Activated CD8-positive, alpha-beta T cell treated with anti-CD3 and anti-CD28 coated beads, Interleukin-2, amount 10 ng/mL, durations not matched to agents 7 days and 5 days (primary cell): Measurements from ENCODE around the gene SLC12A2. TPM values are rescaled to one million over a fixed set of nuclear protein-coding genes. Genes with fewer than 3 reads are reported as not detected.

ENCODE experiments used
- ATAC-seq: fragments of 150-1000 bp; cut with Tn5 transposase; one replicate; pipeline ENCODE4 v1.10.0; 2021; ENCODE audit warnings: moderate library complexity
- CTCF ChIA-PET: fragments of 350-600 bp; sonication (Branson Sonifier 250); formaldehyde crosslinking; loops from one replicate; lab custom pipeline; 2021; ENCODE audit warnings: antibody characterized with exemption; lab: Charles Lee
- POLR2A ChIA-PET: fragments of 350-600 bp; sonication (Branson Sonifier 250); formaldehyde crosslinking; loops from one replicate; lab custom pipeline; 2021; ENCODE audit warnings: antibody characterized with exemption; lab: Charles Lee
- DNase-seq: peaks from one replicate; pipeline ENCODE4 v3.0.0-alpha.2; 2020
- H3K27ac Mint-ChIP-seq: one replicate; pipeline ENCODE4 v1.8.0; 2021; ENCODE audit warnings: mild to moderate bottlenecking, mixed read lengths
- H3K27me3 Mint-ChIP-seq: one replicate; pipeline ENCODE4 v1.8.0; 2021; ENCODE audit warnings: low read depth, mixed read lengths
- H3K36me3 Mint-ChIP-seq: one replicate; pipeline ENCODE4 v1.8.0; 2021; ENCODE audit warnings: low read depth, mixed read lengths
- H3K4me1 Mint-ChIP-seq: one replicate; pipeline ENCODE4 v1.8.0; 2021; ENCODE audit warnings: low read depth, mixed read lengths
- H3K4me3 Mint-ChIP-seq: one replicate; pipeline ENCODE4 v1.8.0; 2021; ENCODE audit warnings: mild to moderate bottlenecking, mixed read lengths
- H3K9me3 Mint-ChIP-seq: one replicate; pipeline ENCODE4 v1.8.0; 2022; ENCODE audit warnings: mixed read lengths; ENCODE audit not compliant: insufficient read depth
- total RNA-seq, 2 experiments: library from RNA; stranded (reverse); gene quantifications; one replicate each; pipeline ENCODE4 v1.2.3, GENCODE V29; 2021

SLC12A2 gene
- total RNA-seq, 2 experiments from 2014 or later = 13.4 to 17.0 TPM

DNA sequence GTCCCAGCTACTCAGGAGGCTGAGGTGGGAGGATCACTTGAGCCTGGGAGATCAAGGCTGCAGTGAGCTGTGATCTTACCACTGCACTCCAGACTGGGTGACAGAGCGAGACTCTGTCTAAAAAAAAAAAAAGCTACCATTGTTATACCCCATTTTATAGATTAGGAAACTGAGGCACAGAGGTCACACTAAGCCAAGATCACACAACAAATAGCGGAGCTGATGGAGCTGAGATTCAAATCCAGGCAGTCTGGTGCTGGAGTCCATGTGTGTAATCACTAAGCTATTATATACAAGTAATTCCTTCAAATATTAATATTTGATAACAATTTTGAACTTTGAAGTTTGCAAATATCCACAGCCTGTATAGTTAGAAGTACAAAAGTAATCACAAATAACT lies 6.0 kb upstream of the SLC12A2 start:
- peaks cover 37% of the 10 kb centered on the region for H3K4me1 Mint-ChIP-seq
- H3K36me3 Mint-ChIP-seq = no peaks in the 10 kb centered on the region
- DNase-seq = no peak
- ATAC-seq = no peak
- H3K4me3 Mint-ChIP-seq = no peak overlapping the region
- ChIA-PET CTCF (no interaction called here), POLR2A (no interaction called here)
- H3K9me3 Mint-ChIP-seq = no peaks in the 10 kb centered on the region
- no peak overlapping the region for H3K27ac Mint-ChIP-seq
- no peaks in the 10 kb centered on the region for H3K27me3 Mint-ChIP-seq

DNA sequence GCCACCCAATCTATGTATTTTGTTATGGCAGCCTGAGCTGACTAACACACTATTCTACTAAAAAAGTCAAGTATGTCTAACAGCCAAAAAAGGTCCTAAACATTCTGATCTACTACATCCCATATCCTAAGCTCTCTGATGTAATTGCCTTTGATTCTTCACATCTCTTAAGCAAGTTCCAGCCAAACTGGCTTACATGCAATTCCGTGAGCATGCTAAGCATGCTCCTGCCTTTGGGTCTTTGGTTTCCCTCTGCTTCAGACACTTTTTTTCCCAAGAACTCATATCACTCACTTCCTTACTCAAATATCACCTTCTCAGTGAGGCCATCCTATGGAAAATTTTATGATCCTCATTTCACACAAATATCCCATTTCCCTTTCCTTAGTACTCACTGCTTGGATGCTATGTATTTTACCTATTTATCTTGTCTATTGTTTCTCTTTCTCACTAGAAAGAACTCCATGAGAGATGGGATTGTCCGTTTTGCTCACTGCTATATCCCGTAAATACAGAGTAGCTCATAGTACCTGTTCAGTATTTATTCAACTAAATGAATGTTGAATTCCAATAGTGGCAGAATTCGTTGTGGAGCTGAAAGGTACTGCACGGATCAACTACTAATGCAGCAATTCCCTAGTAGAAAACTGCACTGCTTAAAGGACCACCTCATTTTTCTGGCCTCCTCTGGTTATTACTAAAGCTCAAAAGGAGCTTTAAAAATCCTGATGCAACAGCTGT lies 2.3 kb upstream of the SLC12A2 start:
- Mint-ChIP-seq H3K9me3 (no peaks in the 10 kb centered on the region), H3K27ac (no peak overlapping the region), H3K36me3 (no peaks in the 10 kb centered on the region), H3K4me1 (peaks cover 44% of the 10 kb centered on the region), H3K4me3 (peak overlapping the region; percentile 78), H3K27me3 (no peaks in the 10 kb centered on the region)
- no peak for DNase-seq
- ChIA-PET POLR2A (interaction anchor here (0.7 kb wide), 1 partner anchor 120 kb away, joined by 3 read pairs; no protein-coding TSS in a partner anchor), CTCF (interaction anchor here (0.5 to 2.4 kb wide), 2 partner anchors 13 to 487 kb away, joined by 3 to 5 read pairs; no protein-coding TSS in a partner anchor)
- no peak for ATAC-seq

- H3K4me1 Mint-ChIP-seq = peaks cover 52% of the 10 kb centered on the region
- DNase-seq (no peak), ATAC-seq (peak; percentile 48)
- H3K27me3 Mint-ChIP-seq = no peaks in the 10 kb centered on the region
- no peaks in the 10 kb centered on the region for H3K9me3 Mint-ChIP-seq
- ChIA-PET CTCF (interaction anchor here (0.6 to 2.4 kb wide), 4 partner anchors 14 to 297 kb away, joined by 3 to 5 read pairs (median 4); no protein-coding TSS in a partner anchor), POLR2A (no interaction called here)
- H3K27ac Mint-ChIP-seq = peak overlapping the region; percentile 87
- peak overlapping the region; percentile 78 for H3K4me3 Mint-ChIP-seq
- peaks cover 8% of the 10 kb centered on the region for H3K36me3 Mint-ChIP-seq
These were observed 974 bp upstream of the SLC12A2 start for GRCh38 chr5:128082551-128083032.

GRCh38 chr5:128083811-128084227 lies 253 bp downstream of the SLC12A2 start:
- H3K4me1 Mint-ChIP-seq = peaks cover 50% of the 10 kb centered on the region
- peaks cover 18% of the 10 kb centered on the region for H3K36me3 Mint-ChIP-seq
- H3K9me3 Mint-ChIP-seq = no peaks in the 10 kb centered on the region
- H3K4me3 Mint-ChIP-seq = peak overlapping the region; percentile 26
- ChIA-PET CTCF (interaction anchor here (0.9 to 1.7 kb wide), 3 partner anchors 10 to 1011 kb away, joined by 3 read pairs; partner anchors contain the start of gene ISOC1), POLR2A (interaction anchor here (0.5 to 1.2 kb wide), 3 partner anchors 15 to 64 kb away, joined by 4 to 5 read pairs (median 4); no protein-coding TSS in a partner anchor)
- H3K27ac Mint-ChIP-seq = no peak overlapping the region
- no peak for DNase-seq
- ATAC-seq = peak; percentile 27
- H3K27me3 Mint-ChIP-seq = no peaks in the 10 kb centered on the region

GRCh38 chr5:128084228-128085167 lies 932 bp downstream of the SLC12A2 start:
- ATAC-seq = peak; percentile 14

GRCh38 chr5:128085413-128085812 lies 1.8 kb downstream of the SLC12A2 start:
- ATAC-seq (no peak), DNase-seq (no peak)
- Mint-ChIP-seq H3K27me3 (no peaks in the 10 kb centered on the region), H3K4me3 (peak overlapping the region; percentile 80), H3K4me1 (peaks cover 42% of the 10 kb centered on the region), H3K9me3 (no peaks in the 10 kb centered on the region), H3K27ac (no peak overlapping the region), H3K36me3 (peaks cover 19% of the 10 kb centered on the region)
- CTCF ChIA-PET = interaction anchor here (1.7 to 2.0 kb wide), 2 partner anchors 11 to 15 kb away, joined by 3 to 6 read pairs; no protein-coding TSS in a partner anchor
- POLR2A ChIA-PET = no interaction called here

More at GRCh38 chr5:128084228-128085167, 932 bp downstream of the SLC12A2 start:
- H3K27me3 Mint-ChIP-seq = no peaks in the 10 kb centered on the region
- ChIA-PET CTCF (interaction anchor here (0.8 to 2.0 kb wide), 6 partner anchors 8 to 1010 kb away, joined by 3 to 6 read pairs (median 3); partner anchors contain the start of gene ISOC1), POLR2A (interaction anchor here (0.5 to 1.2 kb wide), 3 partner anchors 17 to 87 kb away, joined by 3 to 5 read pairs (median 4); no protein-coding TSS in a partner anchor)
- H3K9me3 Mint-ChIP-seq = no peaks in the 10 kb centered on the region
- H3K36me3 Mint-ChIP-seq = peaks cover 18% of the 10 kb centered on the region
- peak overlapping the region; percentile 80 for H3K4me3 Mint-ChIP-seq
- peak; percentile 61 for DNase-seq
- H3K27ac Mint-ChIP-seq = peak overlapping the region; percentile 55
- H3K4me1 Mint-ChIP-seq = peaks cover 46% of the 10 kb centered on the region

DNA sequence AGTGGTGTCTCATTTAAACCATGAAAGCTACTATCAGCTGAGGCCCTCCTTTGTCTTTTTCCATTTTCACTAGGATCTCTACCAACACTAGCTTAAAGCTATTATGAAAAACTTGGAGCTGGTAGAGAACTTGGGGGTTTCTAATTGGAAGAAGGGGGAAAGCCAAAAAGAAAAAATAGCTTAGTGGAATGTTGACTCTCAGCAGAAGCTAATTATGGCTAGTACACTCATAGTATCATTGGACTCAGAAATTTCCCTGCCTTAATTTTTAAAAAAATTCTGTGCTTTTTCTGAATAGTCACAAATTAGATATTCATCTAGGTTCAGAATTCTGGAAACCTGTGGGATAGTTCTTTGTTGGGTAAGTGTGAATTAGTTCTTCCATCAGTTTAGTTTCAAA lies 8.0 kb downstream of the SLC12A2 start:
- Mint-ChIP-seq H3K4me3 (no peak overlapping the region), H3K27me3 (no peaks in the 10 kb centered on the region), H3K4me1 (peaks cover 8% of the 10 kb centered on the region), H3K27ac (no peak overlapping the region), H3K36me3 (peaks cover 41% of the 10 kb centered on the region), H3K9me3 (peaks cover 8% of the 10 kb centered on the region)
- ATAC-seq (no peak), DNase-seq (no peak)
- ChIA-PET POLR2A (no interaction called here), CTCF (no interaction called here)

DNA sequence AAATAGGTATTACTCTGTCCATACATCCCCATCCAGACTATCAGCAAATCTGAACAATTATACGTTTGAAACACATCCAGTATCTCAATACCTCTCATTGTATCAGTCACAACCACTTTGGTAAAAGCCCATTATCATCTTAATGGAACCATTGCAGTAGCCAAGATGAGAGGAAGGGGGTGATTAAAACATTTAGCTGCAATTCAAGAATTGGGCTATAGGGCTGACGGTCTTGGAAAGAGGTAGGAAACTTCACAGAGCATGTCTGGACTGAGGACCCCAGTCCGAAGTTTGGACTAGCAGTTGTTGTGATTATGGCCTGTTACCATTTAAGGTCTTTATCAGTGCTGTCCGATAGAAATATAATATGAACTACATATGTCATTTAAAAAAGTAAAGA lies 8.6 kb downstream of the SLC12A2 start:
- no peak overlapping the region for H3K4me3 Mint-ChIP-seq
- CTCF ChIA-PET = interaction anchor here (1.0 kb wide), 1 partner anchor 8 kb away, joined by 3 read pairs; no protein-coding TSS in a partner anchor
- H3K9me3 Mint-ChIP-seq = peaks cover 9% of the 10 kb centered on the region
- H3K4me1 Mint-ChIP-seq = peaks cover 4% of the 10 kb centered on the region
- H3K27me3 Mint-ChIP-seq = no peaks in the 10 kb centered on the region
- ATAC-seq (no peak), DNase-seq (no peak)
- H3K36me3 Mint-ChIP-seq = peaks cover 40% of the 10 kb centered on the region
- POLR2A ChIA-PET = no interaction called here
- no peak overlapping the region for H3K27ac Mint-ChIP-seq

DNA sequence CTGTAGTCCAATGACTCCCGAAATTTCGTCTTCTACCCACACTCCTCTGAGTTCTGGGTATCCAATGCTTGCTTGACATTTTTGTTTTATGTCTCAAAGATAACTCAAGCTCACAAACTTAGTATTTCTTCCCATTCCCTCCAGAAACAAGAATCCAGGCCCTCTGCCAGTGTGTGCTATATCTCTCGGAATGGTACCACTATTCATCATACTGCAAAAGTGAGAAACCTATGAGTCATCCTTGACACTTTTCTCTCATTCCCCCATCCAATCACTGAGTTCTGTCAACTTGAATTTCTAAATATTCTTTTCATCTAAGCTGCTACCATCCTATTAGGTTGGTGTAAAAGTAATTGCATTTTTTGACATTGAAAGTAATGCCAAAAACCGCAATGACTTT lies 9.8 kb downstream of the SLC12A2 start:
- Mint-ChIP-seq H3K36me3 (peaks cover 36% of the 10 kb centered on the region), H3K27ac (no peak overlapping the region), H3K4me3 (no peak overlapping the region), H3K27me3 (no peaks in the 10 kb centered on the region), H3K4me1 (peaks cover 3% of the 10 kb centered on the region), H3K9me3 (peaks cover 21% of the 10 kb centered on the region)
- ATAC-seq (no peak), DNase-seq (no peak)
- ChIA-PET POLR2A (no interaction called here), CTCF (interaction anchor here (1.0 kb wide), 1 partner anchor 9 kb away, joined by 3 read pairs; no protein-coding TSS in a partner anchor)

GRCh38 chr5:128097224-128097623 lies 13.7 kb downstream of the SLC12A2 start:
- POLR2A ChIA-PET = no interaction called here
- CTCF ChIA-PET = no interaction called here
- DNase-seq (no peak), ATAC-seq (no peak)
- H3K4me3 Mint-ChIP-seq = no peak overlapping the region
- peaks cover 25% of the 10 kb centered on the region for H3K9me3 Mint-ChIP-seq
- peaks cover 36% of the 10 kb centered on the region for H3K36me3 Mint-ChIP-seq
- no peaks in the 10 kb centered on the region for H3K27me3 Mint-ChIP-seq
- no peak overlapping the region for H3K27ac Mint-ChIP-seq
- H3K4me1 Mint-ChIP-seq = peaks cover 3% of the 10 kb centered on the region

DNA sequence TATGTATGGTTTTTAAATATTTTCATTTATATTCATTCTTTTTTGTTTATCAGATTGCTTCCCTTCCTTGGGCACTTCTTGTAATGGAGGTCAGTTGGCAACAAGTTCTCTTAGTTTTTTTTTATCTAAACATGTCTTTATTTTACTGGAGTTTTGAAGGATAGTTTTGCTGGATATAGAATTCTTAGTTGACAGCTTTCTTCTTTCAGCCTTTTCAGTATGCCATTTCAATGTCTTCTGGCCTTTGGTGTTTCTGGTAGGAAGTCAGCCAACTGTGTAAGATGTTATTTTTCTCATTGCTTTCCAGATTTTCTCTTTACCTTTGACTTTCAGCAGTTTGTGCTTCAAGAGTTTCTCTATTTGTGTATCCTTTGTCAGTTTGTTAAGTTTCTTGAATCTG lies 14.2 kb downstream of the SLC12A2 start:
- peaks cover 25% of the 10 kb centered on the region for H3K9me3 Mint-ChIP-seq
- DNase-seq (no peak), ATAC-seq (no peak)
- H3K27me3 Mint-ChIP-seq = no peaks in the 10 kb centered on the region
- peaks cover 3% of the 10 kb centered on the region for H3K4me1 Mint-ChIP-seq
- POLR2A ChIA-PET = no interaction called here
- no peak overlapping the region for H3K27ac Mint-ChIP-seq
- H3K4me3 Mint-ChIP-seq = no peak overlapping the region
- CTCF ChIA-PET = no interaction called here
- H3K36me3 Mint-ChIP-seq = peaks cover 37% of the 10 kb centered on the region
